SKM-1 treated with dmso at 0.1 percent for 144 hours (cell line): ENCODE measurements around the gene SRSF3.
A peak's percentile ranks its signal among the peaks of the same experiment; 100 is the strongest.
"Not testable (repeated sequence)": the region's sequence is repeated elsewhere in the genome, so short reads cannot be mapped to it uniquely, and the experiment has no call there.

ENCODE experiments used
- DNase-seq: peaks from one replicate; lab custom pipeline; 2025; ENCODE audit not compliant: unreplicated experiment; lab: John Stamatoyannopoulos, UW

Gene SRSF3

GRCh38 chr6:36594029-36594815 lies at the start of gene SRSF3:
Gene SRSF3 (plus strand): TSS chr6:36594362. CDS start chr6:36596763, 2,401 bp downstream.
- peak; percentile 98 for DNase-seq

DNA sequence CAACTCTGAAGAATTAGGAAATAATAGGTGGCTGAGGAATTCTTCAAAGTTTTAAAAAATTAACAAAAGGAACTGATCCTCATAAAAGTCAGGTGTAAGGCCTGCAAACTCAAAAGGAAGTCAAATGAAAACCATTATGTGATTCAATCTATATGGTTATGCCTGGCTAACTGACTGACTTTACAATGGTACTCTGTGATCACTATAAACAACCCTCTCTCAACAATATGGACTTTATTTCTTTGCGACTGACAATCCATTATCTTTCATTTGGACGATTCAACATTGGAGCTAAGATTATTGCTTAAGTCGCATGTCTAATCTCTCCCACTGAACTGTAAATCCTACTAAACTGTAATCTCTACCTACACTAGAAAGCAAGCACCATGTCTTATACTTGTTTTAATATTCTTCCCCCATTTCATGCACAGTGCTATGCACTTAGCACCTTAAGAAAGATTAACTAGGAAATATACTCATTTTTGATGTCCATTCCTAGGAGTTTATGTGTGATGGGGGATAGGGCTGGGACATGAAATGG lies 48.3 kb upstream of the SRSF3 start:
- DNase-seq = no peak

GRCh38 chr6:36546308-36546919 lies 47.7 kb upstream of the SRSF3 start:
- no peak for DNase-seq

GRCh38 chr6:36546920-36547645 lies 47.1 kb upstream of the SRSF3 start, which contains the start of gene STK38:
Gene STK38 (minus strand): TSS chr6:36547479. CDS start chr6:36540202, 7,277 bp downstream.
- peak; percentile 81 for DNase-seq

DNA sequence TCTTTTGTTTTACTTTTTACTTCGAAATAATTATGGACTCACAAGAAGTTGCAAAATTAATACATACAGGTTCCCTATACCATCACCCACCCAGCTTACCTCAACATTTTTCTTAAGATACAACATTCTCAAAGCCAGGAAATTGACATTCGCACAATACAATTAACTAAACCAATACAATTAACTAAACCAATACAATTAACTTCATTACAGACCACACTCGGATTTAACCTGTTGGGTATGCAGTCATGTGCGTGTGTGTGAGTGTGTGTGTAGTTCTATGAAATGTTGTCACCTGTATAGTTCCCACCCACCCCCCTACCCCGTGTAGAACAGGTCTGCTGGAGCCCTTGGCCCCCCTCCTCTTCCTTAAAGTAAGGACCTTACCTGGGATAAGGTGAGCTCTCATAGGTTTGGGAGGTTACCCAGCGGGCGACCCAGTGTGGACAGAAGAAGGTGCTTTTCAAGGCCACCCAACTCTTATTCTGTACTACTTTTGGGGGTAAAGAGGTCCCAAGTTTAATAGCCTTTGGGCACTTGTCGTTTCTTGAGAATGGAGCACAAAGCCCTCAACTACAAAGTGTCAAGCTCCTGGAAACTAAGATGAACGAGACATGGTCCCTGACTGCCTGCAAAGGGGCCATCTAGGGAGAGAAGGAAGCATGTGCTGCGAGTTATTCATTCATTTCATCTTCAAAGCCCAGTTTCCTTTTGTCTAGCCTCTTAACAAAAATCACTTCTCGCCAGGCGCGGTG lies 46.3 kb upstream of the SRSF3 start:
- no peak for DNase-seq

DNA sequence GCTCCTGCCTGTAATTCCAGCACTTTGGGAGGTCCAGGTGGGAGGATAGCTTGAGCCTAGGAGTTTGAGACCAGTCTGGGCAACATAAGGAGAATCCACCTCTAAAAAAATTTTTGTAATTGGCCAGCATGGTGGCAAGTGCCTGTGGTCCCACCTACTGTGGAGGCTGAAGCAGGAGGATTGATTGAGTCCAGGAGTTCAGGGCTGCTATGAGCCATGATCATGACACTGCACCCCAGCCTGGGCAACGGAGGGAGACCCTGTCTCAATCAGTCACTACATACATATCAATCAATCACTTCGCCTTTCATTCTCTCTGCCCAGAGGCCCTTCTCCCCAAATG lies 45.8 kb upstream of the SRSF3 start:
- DNase-seq = no peak

DNA sequence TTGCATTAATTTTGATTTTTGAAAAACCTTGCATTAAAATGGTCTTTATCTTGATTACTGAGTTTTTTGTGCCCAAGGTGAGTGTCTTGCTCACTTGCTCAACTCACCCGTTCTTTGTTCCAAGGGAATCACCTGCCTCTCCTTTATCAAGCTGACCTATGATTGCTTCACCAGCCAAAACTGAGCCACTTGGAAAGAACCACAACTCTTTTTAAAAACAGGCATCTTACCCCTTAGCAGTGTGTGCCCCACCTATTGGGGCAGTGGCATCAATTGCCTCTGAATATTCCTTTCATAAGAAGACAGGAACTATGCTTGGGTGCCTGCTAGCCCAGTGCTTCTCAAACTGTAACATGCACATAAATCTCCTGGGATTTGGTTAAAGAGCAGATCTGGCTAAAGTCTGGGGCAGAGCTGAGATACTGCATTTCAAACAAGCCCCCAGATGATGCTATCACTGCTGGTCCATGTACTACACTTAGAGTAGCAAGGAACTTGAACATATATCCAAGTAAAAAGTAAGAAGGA lies 43.6 kb upstream of the SRSF3 start:
- no peak for DNase-seq

DNA sequence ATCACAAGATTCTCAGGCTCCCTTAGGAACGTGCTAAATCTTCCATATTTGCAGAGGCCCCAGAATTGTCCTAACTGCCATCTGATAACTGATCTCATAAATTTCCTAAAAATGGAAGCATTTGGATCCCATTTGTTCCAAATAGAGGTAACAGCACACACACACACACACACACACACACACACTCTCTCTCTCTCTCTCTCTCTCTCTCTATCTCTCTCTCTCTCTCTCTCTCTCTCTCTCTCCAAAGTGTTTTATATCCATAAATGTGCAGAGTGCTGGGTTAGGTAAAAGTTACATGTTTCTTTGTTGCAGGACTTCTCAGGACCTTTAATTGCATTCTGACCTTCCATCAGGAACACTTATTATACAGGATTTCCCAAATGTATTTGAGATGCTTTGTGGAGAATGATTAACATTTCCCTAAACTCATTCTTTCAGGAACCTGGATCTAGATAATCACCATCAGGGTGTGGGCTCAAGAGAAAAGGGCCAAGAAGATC lies 38.4 kb upstream of the SRSF3 start:
- DNase-seq = no peak

- peak; percentile 29 for DNase-seq
These were observed 37.9 kb upstream of the SRSF3 start for GRCh38 chr6:36556281-36556680.

DNA sequence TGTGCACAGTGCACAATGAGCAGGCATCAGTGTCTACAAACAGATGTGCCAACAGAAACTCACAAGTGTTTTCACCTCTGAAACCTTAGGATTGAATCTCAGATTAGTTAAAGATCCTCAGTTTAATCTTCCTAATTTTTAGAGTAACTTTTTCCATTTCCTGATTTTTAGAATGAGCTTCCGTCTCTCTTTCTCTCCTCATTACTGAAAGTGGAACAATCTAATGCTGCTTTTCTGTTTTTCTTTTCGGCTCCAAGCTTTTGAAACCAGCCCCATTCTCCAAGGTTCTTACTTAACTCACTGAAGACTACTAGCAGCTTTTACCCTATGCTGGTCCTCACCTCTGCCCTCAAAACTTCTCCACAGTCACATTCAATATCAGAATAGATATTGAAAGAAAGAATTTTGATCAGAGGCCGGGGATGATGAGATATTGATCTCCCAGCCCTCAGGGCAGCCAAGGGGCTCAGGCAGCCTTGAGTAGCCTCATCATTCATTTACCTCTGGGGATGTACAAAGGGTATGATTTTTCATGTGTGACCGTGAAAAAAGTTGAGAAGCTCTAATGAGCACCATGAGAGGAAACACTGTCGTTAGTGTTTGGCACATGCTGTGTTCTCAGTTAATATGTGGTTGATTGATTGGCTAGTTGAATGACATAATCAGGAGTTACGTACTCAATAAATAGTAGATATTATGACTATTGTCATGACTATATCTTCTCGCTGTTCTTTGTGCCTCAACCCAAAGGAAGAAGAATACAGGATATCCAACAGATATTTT lies 35.0 kb upstream of the SRSF3 start:
- DNase-seq = no peak

- DNase-seq = no peak
These were observed 33.3 kb upstream of the SRSF3 start for GRCh38 chr6:36560822-36561221.

DNA sequence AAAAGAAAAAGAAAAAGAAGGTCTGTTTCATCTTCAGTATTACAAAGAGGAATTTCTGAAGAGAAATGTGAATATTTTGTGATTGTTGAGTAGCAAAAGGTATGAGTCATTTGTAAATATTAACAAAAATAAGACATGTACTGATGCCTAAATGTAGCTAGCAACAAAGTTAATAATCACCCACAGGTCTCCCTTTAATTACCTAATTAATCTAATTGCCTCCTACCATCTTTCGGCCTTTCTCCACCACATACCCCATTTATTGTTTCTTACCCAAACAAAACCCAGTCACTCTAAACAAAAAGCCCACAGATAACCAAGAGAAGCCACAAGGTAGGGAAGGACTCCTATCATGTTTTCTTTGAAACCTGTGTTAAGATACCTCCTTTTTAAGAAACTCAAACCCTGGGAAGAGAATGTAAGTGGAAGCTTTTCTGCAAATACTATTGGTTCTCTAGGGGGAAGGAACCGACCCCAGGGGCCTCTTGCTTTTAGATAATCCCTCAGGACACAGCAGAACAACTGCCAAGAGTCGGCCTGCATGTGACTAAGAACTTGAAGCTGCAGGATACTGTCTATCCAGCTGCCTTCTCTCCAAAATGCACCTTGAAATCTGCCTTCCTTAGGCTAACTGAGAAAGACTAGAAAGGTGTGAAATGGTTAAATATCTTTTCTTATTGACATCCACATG lies 30.8 kb upstream of the SRSF3 start:
- DNase-seq = no peak

DNA sequence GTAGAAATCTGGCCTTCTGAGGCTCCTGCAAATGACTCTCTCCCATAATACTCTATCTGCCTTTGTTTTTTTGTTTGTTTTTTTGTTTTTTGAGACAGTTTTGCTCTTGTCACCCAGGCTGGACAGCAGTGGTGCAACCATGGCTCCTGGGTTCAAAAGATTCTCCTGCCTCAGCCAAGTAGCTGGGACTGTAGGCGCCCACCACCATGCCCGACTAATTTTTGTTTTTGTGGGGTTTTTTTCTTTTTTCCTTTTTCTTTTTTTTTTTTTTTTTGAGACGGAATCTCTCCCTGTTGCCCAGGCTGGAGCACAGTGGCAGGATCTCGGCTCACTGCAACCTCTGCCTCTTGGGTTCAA lies 30.3 kb upstream of the SRSF3 start:
- DNase-seq = no peak

DNA sequence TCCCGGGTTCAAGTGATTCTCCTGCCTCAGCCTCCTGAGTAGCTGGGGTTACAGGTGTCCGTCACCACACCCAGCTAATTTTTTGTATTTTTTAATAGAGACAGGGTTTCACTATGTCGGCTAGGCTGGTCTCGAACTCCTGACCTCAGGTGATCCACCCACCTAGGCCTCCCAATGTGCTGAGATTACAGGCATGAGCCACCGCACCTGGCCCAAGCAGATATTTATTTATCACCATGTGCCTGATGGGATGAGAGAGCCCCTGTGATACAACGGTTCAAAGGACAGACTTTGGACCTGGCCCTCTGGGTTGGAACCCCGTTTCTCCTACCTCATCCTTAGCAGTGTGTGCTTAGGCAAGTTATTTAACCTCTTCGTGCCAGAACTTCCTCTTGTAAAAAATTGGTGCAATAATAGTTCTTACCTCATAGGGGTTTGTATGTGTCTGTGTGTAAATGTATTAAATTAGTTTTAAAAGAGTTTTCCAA lies 27.7 kb upstream of the SRSF3 start:
- peak; percentile 39 for DNase-seq

DNA sequence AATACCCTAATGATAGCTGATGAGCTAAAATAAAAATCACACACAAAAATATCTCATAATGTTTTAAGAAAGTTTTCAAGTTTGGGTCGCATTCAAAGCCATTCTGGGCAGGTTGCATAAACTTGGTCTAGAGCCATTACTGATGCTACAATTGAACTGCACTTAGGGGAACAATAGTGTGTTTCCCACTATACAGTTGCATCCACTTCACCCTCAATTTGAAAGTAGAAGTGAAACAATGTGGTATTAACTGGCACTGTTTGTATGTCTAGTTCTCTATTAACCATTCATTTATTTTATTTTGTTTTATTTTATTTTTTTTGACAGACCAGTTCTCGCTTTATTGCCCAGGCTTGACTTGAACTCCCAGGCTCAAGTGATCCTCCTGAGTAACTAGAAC lies 23.9 kb upstream of the SRSF3 start:
- DNase-seq = no peak

GRCh38 chr6:36571122-36572043 lies 22.8 kb upstream of the SRSF3 start:
- no peak for DNase-seq

GRCh38 chr6:36572353-36573311 lies 21.5 kb upstream of the SRSF3 start:
- DNase-seq = not testable (repeated sequence)
